Spleen (tissue), 7 donors: ENCODE data around the gene SEC24C.

ENCODE experiments used
- POLR2AphosphoS5 ChIP-seq, 3 donors: sonication (generic); formaldehyde crosslinking; IDR thresholded peaks; one replicate each; pipeline ENCODE4 v1.5.1; 2017; ENCODE audit warnings: antibody characterized with exemption in 3 of 3
- TF ChIP-seq, protein P1 (sequence below), 11 experiments: fragments of 200-600 bp in 7 of 11; fragments of 450-650 bp in 4 of 11; sonication (generic) in 4 of 11; IDR thresholded peaks in 8 of 11; conservative IDR thresholded peaks in 3 of 11; 1 replicate in 7 of 11; 2 replicates in 4 of 11; pipeline versions ENCODE4 v1.4.0 to v1.8.0; 2016 to 2021; ENCODE audit warnings: antibody characterized with exemption in 11 of 11, inconsistent platforms in 4 of 11, mild to moderate bottlenecking in 1 of 11
- donor health status: DM: no; HTN: no; CAD: no; lungs with moderate emphysema.
- donor health status: DM: no; HTN: no; CAD: no.
- donor health status: DM: no; HTN: no; CAD: no.

DNA sequence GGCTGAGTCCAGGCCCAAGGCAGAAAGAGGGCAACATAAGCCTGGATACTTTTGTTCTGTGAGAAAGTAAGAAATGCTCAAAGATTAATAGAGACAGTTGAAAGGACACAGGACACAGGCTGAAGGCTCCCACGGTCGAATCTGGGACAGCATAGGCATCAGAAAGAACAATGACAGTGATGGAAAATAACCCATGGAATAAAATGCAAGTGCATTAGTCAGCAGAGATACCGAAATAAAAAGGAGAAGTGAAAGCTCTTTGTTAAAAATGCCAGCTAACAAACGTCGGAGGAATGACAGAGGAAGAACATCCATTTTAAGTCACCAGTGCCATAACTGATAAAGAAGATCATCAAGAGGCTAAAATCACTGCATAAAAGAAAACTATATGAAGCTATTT, 26.6 kb upstream of the SEC24C start:
- TF ChIP-seq, protein P1, sequence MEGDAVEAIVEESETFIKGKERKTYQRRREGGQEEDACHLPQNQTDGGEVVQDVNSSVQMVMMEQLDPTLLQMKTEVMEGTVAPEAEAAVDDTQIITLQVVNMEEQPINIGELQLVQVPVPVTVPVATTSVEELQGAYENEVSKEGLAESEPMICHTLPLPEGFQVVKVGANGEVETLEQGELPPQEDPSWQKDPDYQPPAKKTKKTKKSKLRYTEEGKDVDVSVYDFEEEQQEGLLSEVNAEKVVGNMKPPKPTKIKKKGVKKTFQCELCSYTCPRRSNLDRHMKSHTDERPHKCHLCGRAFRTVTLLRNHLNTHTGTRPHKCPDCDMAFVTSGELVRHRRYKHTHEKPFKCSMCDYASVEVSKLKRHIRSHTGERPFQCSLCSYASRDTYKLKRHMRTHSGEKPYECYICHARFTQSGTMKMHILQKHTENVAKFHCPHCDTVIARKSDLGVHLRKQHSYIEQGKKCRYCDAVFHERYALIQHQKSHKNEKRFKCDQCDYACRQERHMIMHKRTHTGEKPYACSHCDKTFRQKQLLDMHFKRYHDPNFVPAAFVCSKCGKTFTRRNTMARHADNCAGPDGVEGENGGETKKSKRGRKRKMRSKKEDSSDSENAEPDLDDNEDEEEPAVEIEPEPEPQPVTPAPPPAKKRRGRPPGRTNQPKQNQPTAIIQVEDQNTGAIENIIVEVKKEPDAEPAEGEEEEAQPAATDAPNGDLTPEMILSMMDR (IDR thresholded peaks at IDR 0.05 in 8 of 11, conservative IDR thresholded peaks at IDR 0.05 in 3 of 11): no peak
- TF ChIP-seq POLR2AphosphoS5 (IDR thresholded peaks at IDR 0.05): no peak
